Activated CD4-positive, alpha-beta T cell treated with anti-CD3 and anti-CD28 coated beads, Interleukin-2, Interleukin-6, amounts not matched to agents 100 ng/mL and 50 ng/mL, durations not matched to agents 16 hours and 8 hours (primary cell): Measurements from ENCODE around the gene GRAMD1A.
"Not testable (repeated sequence)": the region's sequence is repeated elsewhere in the genome, so short reads cannot be mapped to it uniquely, and the experiment has no call there.

Experiments
- DNase-seq: peaks from one replicate; pipeline ENCODE4 v3.0.0-alpha.2; 2020

The GRAMD1A gene

DNA sequence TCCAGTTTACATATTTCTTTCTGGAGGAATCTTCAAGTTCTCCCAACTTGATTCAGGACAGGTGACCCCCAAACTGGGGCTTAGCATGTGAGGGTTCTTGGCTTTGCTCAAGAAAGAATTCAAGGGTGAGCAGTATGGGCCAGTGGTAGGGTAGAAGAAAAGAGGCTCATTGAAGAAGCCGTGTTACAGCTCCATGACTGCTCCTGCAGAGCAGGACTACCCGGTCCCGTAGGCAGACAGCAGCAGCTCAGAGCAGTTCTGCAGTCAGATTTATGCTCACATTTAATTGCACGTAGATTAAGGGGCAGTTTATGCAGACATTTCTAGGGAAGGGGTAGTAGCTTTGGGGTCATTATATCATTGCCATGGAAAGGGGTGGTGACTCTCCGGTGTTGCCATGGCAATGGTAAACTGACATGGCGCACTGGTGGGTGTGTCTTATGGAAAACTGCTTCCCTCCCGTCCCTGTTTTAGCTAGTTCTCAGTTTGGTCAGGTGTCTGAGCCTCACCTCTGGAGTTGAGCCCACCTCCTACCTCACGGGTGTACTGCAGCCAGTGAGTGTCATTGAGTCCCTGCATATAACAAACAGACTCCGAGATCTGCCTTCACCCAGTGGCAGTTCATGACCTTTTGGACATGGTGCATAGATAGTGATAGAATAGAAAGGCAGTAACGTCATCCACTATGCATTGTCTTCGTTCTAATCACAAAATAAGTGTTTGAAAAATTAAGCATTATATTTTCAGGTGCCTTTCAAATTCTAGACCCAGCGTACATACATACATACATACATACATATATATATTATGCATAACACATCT is 20.1 kb upstream of the GRAMD1A start:
- DNase-seq, result no peak

DNA sequence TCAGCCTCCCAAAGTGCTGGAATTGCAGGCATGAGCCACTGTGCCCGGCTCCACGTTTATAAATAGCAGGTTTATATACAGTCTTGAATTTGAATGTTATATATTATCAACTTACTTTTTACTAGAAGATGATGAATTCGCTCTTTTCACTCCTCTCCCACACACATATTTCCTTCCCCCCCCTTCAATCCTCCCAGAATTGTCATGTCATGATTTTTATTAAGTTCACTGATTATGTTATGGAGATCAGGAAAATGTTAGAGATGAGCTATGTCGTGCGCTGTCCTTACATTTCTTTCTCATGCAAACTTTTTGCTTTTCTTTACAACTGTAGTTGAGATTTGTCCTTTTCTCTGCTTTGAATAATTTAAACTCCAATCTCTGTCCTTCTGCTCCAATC is 17.8 kb upstream of the GRAMD1A start:
- no peak for DNase-seq

DNA sequence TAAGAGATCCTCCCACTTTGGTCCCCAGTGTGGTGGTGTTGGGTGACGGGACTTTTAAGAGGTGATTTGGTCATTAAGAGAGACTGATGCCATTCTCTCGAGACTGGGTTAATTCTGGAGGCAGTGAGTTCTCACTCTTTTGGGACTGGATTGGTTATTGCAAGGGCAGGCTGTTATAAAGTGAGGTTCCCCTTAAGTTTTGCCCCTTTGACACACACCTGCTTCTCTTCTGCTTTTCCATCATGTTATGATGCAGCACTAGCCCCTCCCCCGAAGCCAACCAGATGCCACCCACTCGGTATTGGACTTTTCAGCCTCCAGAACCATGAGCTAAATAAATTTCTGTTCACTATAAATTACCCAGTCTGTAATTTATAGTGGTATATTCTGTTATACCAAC is 16.3 kb upstream of the GRAMD1A start:
- DNase-seq, result no peak

DNA sequence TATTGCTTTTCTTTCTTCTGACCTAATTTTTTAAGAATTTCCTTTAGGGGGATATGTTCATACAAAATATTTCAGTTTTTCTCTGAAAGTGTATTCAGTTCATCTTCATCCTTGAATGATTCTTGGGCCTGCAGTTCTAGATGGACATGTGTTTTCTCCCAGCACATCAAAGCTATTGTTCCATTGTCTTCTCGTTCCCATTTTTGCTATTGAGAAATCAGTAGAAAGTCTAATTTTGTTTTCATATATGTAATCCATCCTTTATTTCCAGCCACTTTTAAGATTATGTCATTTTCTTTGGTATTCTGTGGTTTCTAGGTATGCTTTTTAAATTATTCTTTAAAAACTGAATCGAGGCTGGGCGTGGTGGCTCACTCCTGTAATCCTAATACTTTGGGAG is 15.8 kb upstream of the GRAMD1A start:
- no peak for DNase-seq

GRCh38 chr19:34985249-34986022 is 14.7 kb upstream of the GRAMD1A start:
- no peak for DNase-seq

DNA sequence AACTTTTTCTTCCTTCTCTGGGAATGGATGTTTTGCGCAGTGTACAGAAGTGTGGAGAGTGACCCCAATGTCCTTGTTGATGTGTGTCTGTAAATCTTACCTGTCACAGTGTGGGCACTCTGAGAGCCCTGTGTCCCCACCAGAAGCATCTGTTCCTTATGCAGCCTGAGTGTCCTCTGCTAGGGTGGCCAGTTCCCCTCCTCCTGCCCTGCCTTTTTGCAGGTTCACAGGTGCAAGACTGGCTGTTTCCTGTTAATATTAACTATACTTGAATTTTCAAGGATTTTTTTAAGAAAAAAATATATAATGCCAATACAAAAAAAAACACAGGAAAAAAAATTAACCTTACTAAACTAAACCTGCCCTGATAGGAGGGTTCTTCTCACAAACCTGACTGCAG is 12.0 kb upstream of the GRAMD1A start:
- no peak for DNase-seq

DNA sequence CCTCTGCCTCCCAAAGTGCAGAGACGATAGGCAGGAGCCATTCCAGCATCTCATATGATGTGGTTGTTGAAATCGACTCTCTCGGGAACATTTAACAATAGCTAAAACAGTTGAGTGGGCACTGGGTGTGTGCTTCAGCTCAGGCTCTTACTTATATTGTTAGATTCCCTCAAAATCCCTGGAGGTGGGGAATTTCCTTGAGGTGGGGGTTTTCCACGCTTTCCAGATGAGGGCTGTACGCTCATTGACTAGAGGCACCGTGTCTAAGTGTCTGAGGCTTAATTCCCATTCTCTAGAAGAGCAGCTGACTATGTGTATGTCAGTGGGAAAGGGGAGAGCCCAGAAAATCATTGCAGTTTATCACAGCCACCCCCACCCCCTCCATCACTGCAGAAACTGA is 10.8 kb upstream of the GRAMD1A start:
- DNase-seq, result no peak

- peak; percentile 25 for DNase-seq
These were observed 9.4 kb upstream of the GRAMD1A start for GRCh38 chr19:34990578-34991192.

DNA sequence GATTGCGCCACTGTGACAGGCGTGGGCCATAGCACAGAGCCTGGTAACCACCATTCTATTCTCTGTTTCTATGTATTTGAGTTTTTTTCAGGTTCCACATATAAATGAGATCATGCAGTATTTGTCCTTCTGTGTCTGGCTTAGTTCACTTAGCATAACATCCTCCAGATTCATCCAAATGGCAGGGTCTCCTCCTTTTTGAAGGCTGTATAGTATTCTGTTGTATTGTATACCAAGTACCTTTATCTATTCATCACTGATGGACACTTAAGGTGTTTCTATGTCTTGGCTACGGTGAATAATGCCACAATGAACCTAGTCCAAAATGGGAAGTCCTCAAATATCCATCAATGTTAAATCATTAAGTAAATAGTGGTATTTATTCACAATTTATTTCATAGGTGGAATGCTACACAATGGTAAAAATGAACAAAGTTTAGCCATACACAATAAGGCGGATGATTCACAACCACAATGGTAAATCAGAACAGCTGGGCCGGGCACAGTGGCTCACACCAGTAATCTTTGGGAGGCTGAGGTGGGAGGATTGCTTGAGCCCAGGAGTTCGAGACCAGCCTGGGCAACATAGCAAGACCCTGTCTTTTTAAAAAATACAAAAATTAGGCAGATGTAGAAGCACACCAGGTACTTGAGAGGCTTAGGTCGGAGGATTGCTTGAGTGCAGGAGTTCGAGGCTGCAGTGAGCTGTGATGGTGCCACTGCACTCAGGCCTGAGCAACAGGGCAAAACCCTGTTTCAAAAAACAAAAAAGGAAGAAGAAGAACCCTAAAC is 8.4 kb upstream of the GRAMD1A start:
- no peak for DNase-seq

DNA sequence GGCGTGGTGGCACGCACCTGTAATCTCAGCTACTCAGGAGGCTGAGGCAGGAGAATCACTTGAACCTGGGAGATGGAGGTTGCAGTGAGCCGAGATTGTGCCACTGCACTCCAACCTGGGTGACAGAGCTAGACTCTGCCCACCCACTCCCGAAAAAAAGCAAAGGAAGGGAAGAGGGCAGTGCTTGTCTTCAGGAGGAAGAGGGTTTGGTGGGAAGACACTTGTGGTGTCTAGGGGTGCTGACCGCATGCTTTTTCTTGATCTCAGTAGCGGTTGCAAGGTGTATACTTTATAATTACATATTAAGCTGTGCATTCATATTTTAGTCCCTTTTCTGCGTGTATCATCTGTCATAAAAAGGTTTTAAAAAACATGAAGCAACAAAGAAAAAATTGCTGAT is 7.5 kb upstream of the GRAMD1A start:
- DNase-seq, result not testable (repeated sequence)

DNA sequence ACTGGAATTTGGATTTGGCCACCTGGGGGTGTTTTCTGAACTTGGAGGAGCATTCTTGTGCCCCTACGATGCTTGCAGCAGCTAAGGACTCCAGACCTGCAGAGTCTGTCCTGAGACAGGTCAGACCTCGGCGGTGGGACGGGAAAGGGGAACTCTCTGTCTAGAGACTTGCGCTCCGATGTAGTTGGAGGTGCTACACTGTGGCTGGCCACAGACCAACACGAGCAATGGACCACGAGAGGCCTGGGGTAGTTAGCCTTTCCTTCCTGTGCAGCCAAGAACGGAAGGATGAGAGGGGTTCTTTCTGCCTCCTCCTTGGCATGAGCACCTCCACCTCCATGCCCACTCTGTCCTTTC is 5.9 kb upstream of the GRAMD1A start:
- no peak for DNase-seq

DNA sequence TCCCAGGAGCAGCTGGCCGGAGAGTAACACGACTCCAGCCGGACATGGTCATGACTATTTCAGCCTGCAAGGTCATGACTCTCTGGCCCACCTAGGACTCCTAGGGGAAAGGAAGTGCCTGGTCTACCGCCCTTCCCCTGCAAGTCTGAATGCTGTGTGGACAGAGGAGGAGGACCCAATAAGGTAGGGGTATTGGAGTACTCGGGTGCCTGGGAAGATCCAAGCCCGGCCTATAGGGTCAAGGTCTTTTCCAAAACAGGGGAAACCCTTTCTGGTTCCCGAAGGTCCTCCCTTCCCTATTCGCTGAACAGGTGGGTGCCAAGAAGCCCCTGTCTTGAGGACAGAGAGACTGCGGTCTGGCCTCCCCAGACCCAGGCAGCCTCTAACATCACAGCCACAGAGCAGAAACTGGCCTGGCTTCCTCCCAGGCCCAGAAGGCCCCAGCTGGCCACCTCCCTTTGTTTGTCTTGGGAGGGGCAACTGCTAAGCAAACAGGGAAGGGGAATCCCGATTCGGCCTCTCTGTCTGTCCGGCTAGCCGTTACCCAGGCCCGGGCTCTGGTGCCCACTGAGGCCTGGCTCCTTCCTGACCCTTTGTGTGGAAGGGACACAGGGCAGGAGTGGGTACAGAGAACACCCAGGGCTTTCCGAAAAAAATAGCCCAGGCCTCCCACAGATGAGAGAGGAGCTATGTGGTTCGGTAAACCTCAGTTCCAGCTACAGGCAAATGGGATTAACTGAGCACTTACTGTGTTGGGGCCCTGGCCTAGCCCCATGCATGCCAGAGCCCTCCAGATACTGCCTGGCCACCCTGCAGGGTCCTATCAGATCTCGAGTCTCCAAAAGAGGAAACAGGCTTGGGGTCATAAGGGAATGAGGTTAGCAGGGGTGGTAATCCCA is 5.2 kb upstream of the GRAMD1A start:
- no peak for DNase-seq

DNA sequence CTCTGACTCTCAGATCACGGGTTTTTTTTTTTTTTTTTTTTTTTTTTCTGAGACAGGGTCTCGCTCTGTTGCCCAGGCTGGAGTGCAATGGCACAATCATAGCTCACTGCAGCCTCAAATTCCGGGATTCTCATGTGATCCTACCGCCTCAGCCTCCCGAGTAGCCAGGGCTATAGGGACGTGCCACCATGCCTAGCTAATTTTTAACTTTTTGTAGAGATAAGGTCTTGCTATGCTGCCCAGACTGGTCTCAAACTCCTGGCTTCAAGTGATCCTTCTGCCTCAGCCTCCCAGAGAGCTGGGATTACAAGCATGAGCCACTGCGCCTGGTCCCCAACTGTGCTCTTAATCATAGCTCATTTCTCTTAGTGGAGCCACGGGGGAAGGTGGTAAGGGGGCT is 4.6 kb upstream of the GRAMD1A start:
- DNase-seq, result no peak

DNA sequence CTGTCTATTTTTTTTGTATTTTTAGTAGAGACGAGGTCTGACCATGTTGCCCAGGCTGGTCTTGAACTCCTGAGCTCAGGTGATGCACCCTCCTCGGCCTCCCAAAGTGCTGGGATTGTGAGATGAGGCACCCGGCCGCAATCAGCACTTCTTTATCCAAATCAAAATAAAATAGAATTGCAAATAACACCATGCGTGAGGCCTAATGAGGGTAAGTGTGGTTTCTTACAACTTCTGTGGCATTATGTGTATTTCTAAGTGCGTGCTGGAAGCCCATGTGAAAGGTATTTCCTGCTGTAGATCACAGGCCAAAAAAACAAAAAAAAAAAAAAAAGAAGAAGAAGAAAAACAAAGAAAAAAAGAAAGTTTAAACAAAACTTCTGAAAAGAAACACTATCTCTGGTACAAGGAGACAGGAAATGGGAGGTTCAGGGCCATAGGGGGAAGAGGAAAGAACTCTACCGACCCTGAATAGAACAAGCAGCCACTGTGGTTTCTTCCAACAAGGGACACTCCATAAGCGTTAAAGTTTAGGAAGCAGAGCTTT is 3.0 kb upstream of the GRAMD1A start:
- DNase-seq, result no peak

GRCh38 chr19:34998224-34998623 is 1.9 kb upstream of the GRAMD1A start:
- DNase-seq, result not testable (repeated sequence)

- DNase-seq, result no peak
These were observed 1.2 kb upstream of the GRAMD1A start for GRCh38 chr19:34998777-34999497.

- DNase-seq, result no peak
These were observed 169 bp downstream of the GRAMD1A start for GRCh38 chr19:35000338-35000646.

- peak; percentile 69 for DNase-seq
These were observed 751 bp downstream of the GRAMD1A start for GRCh38 chr19:35000647-35001501.

DNA sequence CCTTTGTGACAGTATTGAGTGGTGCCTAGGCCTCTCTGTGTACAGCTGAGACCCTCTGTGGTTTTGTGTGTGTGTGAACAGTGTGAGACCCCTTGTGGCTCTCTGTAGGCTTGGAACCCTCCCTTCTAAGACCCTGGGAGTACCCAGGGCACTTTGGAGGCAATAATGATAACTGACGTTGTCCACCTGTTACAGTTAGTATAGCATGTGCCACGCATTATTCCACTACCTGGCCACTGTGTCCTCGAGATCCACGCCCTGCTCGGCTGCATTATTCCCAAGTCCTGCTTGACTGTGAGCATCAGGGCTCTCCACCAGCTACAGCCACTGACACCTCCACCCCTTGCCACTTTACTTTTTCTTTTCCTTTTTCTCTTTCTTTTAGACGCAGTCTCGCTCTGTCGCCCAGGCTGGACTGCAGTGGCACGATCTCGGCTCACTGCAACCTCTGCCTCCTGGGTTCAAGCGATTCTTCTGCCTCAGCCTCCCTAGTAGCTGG is 2.0 kb downstream of the GRAMD1A start:
- DNase-seq, result no peak
